AG20443 (cell line): ENCODE measurements around the gene C15orf39.
A peak's percentile ranks its signal among the peaks of the same experiment; 100 is the strongest.
"Not testable (repeated sequence)": the region's sequence is repeated elsewhere in the genome, so short reads cannot be mapped to it uniquely, and the experiment has no call there.

ENCODE experiments used
- DNase-seq: peaks from one replicate; pipeline ENCODE4 v3.0.0; 2012; ENCODE audit warnings: low spot score, mixed read lengths

C15orf39 gene

GRCh38 chr15:75201616-75202250 lies at the start of gene C15orf39:
Gene C15orf39, plus strand, starts transcription at chr15:75201882. Its CDS starts 4,167 bp downstream, at chr15:75206049.
- DNase-seq = peak; percentile 95

- DNase-seq = no peak
These were observed 49.2 kb upstream of the C15orf39 start for GRCh38 chr15:75152382-75153079.

DNA sequence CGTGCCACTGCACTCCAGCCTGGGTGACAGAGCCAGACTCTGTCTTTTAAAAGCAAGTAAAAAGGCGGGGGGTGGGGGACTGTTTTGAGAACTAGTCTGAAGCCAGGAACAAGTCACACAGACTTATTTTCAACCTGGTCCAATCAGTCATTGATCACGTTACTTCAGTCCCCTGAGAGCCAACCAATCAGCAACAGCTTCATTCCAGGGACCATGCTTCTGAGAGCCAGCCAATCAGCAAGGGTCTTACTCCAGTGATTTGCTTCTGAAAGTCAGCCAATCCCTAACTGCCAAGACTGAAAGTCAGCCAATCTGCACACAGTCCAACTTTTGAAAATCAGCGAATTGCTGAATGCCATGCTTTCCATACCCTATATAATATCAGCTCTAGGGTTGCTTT lies 48.6 kb upstream of the C15orf39 start:
- peak; percentile 41 for DNase-seq

DNA sequence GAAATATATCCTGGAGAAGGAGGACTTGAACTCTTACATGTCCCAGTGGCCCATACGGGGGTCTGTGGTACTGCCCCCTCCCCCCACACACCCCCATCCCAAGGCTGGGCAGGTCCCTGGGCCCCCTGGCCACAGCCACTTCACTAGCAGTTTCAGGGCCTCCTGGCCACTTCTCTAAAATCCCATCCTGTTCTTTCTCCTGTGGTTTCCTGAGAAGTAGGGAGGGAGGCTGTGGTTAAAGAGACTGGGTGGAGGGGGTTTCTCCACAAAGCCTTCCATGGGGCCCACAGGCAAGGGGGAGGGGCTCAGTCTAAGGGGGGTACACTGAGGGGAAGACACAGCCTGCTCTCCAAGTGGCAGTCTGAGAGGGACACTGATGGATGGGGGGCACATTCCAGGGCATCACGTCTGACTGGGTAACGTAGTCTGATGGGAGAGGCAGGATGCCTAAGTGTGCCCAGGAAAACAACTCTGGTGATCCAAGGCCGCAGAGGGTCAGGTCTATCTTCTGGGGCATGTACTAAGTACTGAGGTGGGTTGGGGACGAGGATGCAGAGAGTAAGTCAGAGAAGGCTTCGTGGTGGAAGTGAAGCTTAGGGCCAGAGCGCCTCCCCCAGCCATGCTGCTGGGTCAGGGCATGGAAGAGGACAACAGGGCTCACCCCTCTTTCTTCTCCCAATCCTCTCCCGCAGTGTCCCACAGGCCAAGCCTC lies 48.0 kb upstream of the C15orf39 start:
- DNase-seq = no peak

- no peak for DNase-seq
These were observed 47.1 kb upstream of the C15orf39 start for GRCh38 chr15:75154461-75155062.

DNA sequence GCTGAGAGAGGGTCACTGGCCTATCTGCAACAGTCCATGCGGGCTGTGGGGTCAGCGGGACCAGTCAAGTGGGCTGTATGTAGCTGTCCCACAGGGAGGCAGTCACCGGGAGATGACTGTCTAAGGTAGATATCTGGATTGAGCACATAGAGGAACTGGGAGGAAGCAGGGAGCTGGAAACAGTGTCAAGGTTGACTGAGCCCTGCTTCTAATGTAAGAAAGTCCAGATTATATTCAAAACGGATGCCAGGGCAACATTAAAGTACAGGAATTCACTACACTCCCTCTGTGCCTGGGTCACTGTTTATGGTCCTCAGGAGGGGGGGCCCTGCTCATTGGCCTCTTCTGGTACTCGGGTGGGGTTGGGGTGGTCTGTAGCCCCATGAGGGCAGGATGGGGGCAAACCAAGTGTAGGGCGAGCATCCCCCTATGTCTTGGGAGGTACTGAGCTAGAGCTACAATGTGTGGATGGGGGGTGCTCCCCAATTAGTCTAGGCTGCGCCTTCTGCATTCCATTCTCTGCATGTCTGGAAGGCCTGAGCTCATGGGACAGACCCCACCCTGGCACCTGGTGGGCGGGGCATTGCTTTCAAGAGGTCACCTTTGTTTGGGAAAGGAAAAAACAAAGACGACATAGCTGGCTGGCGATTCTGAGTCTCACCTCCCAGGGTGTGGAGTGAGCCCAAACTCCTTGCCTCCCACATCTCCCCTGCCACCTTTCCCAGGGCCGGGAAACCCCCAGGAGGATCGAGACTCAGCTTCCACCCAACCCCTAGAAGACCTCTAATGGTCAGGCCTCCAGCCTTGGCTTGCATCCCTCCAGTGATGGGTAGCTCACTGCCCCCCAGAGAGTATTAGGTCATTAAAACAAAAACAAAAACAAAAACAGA lies 45.1 kb upstream of the C15orf39 start:
- no peak for DNase-seq

GRCh38 chr15:75158402-75158801 lies 43.3 kb upstream of the C15orf39 start:
- no peak for DNase-seq

DNA sequence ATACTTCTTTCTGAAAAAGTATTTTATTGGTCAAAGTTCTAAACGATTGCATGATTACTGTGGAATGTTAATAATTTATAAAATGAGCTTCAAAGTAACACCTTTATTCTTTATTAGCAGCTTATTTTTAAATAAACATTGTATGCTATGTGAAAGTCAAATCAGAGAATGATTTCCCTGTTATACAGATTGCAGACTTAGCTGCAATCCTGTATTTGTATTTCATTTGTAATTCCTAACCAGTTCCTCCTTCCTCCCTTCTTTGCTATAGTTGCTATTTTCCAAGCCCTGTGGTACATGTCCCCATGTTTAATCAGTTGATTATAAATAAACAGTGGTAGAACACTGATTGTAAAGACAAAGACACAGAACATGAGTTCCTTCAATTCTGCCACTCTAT lies 42.4 kb upstream of the C15orf39 start:
- no peak for DNase-seq

GRCh38 chr15:75161106-75161916 lies 40.4 kb upstream of the C15orf39 start:
- DNase-seq = no peak

GRCh38 chr15:75161917-75162414 lies 39.7 kb upstream of the C15orf39 start:
- DNase-seq = no peak

GRCh38 chr15:75163150-75163564 lies 38.5 kb upstream of the C15orf39 start:
- no peak for DNase-seq

DNA sequence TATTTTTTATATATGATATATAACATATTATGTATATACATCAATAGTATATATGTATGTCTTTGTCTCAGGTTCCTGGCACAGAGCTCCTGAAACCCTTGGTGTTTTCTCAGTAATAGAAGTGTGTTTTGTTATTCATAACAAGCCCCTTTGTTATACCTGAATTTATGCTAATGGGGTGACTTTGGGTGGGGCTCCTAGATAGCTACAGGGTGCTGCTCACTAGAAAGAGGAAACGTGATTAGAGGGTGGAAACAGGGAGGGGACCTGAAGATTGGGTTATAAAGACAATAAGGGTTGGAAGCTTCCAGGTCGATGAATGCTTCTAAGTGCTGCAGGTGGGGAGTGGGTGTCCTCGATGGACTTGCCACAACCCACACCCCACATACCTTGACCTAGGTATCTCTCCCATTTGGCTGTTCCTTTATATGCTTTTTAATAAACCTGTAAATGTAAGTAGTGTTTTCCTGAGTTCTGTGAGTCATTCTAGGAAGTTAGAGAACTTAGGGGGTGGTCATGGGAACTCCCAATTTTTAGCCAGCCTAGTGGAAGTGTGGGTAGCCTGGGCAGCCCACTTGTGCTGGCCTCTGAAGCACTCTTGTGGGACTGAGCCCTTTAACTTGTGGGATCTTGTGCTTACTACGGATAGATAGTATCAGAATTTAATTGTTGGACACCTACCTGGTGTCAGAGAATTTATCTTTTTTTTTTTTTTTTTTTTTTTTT lies 36.9 kb upstream of the C15orf39 start:
- DNase-seq = no peak

- DNase-seq = not testable (repeated sequence)
These were observed 35.1 kb upstream of the C15orf39 start for GRCh38 chr15:75166489-75167063.

DNA sequence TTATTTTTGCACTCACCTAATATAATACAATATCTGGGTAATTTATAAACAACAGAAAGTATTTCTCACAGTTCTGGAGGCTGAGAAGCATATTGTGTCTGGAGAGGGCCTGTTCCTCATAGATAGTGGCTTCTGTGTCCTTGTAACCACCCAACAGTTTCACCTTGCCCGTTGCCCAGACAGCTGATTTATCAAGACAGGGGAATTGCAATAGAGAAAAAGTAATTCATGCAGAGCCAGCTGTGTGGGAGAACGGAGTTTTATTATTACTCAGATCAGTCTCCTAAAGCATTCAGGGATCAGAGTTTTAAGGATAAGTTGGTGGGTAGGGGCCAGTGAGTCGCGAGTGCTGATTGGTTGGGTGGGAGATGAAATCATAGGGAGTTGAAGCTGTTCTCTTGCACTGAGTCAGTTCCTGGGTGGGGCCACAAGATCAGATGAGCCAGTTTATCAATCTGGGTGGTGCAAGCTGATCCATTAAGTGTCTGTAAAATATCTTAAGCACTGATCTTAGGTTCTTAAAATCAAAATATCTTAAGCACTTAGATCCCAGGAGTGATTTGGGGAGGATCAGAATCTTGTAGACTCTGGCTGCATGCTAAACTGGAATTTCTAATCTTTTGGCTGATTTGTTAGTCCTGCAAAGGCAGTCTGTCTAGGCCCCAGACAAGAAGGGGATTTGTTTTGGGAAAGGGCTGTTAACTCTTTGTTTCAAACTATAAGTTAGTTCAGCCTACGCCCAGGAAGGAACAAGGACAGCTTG lies 33.9 kb upstream of the C15orf39 start:
- DNase-seq = no peak

DNA sequence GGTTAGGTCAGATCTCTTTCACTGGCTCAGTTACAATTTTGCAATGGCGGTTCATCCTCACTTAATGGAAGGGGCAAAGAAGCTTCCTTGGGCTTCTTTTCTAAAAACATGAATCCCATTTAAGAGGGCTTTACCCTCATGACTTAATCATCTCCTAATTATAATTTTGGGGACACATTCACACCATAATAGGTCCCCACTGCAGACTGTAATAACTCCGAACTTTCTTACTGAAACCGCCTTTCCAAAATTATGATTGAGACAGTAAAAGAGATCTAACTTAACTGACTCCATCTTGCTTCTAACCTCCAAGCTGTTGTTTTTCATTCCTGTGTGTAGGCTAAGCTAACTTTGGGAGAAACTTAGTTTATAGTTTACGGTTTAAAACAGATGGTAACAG lies 33.3 kb upstream of the C15orf39 start:
- no peak for DNase-seq

DNA sequence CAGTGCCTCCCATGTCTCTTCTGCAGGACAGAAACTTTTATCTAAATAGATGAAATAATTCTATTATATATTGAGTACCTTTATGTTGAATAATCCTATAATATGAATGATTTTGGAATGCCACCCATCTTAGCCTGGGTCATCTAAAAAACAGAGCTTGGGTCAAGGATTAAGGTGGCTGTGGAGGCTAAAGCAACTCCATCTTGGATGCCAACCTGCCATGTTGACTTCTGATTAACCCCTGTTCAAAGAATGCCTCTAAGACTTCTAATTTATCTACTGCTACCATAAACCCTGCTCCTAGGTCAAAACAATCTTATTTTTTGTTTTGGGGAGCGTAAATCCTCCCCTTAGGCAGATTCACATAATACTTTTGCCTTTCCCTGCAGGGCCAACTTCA lies 31.5 kb upstream of the C15orf39 start:
- DNase-seq = no peak

- no peak for DNase-seq
These were observed 30.9 kb upstream of the C15orf39 start for GRCh38 chr15:75170711-75171341.

- DNase-seq = peak; percentile 35
These were observed 30.3 kb upstream of the C15orf39 start for GRCh38 chr15:75171408-75171807.
